GM12891 (cell line): Measurements from ENCODE around the gene GMFB.

ENCODE experiments used
- DNase-seq: peaks from one replicate; pipeline ENCODE4 v3.0.0; 2011; ENCODE audit warnings: low spot score; ENCODE audit not compliant: insufficient read length
- FAIRE-seq: peaks from 2 replicates; lab custom pipeline; 2011; peaks lifted over from hg19 to GRCh38; lab: Jason Lieb, UNC
- PAX5 ChIP-seq: IDR thresholded peaks from 2 replicates; pipeline ENCODE4 v1.6.1; 2011; ENCODE audit warnings: low read length, moderate library complexity, mild to moderate bottlenecking; ENCODE audit not compliant: insufficient read depth, severe bottlenecking
- POLR2A ChIP-seq: IDR thresholded peaks from 2 replicates; pipeline ENCODE4 v1.6.1; 2011; ENCODE audit warnings: low read depth, low read length, control low read depth
- POLR2AphosphoS5 ChIP-seq: IDR thresholded peaks from 2 replicates; pipeline ENCODE4 v1.6.1; 2011; ENCODE audit warnings: low read depth, low read length, control low read depth
- POU2F2 ChIP-seq: IDR thresholded peaks from 2 replicates; pipeline ENCODE4 v1.6.1; 2011; ENCODE audit warnings: low read depth, mild to moderate bottlenecking, control low read depth, low read length, moderate library complexity
- SPI1 ChIP-seq: IDR thresholded peaks from 2 replicates; pipeline ENCODE4 v1.6.1; 2011; ENCODE audit warnings: low read depth, low read length, control low read depth
- TAF1 ChIP-seq: IDR thresholded peaks from 2 replicates; pipeline ENCODE4 v1.6.1; 2011; ENCODE audit warnings: low read depth, low read length, control low read depth

The GMFB gene

DNA sequence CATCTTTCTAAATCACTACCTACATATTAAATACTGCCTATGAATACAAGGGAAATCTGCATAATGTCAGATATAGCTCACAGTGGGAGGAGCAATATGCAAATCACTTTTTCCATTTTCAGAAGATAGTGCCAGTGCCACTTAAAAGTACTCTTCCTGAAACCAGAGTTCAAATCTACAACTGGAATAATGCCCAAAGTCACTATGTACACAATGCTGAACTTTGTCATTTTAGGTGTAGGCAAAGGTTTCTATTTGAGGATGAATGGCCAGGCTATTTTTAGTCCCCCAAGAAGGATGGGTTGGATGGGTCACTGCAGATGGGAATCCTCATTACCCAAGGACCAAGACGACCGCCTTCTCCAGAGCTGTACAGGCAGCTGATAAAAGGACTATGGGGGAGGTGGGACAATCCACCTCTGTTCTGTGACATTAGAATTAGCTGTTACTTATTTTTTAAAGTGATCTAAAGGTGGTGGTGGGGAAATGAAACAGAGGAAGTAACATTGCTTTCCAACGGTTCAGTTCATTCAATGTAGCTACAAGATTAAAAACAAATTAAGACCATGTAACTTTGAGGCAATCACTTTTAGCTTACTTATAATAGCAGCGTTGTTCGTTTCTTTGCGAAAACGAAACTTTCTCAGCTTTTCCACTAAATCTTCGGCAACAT, 5.6 kb downstream of the GMFB start:
- TF ChIP-seq PAX5: no peak
- TF ChIP-seq SPI1: peak; percentile 39
- FAIRE-seq (peak; percentile 87), DNase-seq (no peak)

DNA sequence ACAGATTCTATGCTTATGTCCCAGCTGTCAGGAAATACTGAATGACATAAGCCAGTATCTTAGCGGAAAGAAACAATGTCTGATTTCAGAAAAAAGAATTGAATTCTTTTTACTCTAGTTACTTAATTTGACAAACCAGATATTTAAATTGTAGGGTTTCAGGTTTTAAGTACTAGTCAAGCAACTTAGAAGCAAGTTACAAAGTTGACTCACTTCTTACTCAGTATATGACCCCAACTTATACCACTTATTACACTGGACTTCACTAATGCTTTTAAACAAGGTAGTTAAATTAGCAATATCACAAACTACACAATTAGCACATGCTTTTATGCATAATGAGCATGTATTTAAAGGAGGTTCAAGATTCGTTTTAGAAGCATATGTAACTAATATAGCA, 7.1 kb downstream of the GMFB start:
- FAIRE-seq (no peak), DNase-seq (no peak)
- TF ChIP-seq TAF1 (no peak), POLR2AphosphoS5 (no peak)

GRCh38 chr14:54480830-54481562, 7.8 kb downstream of the GMFB start:
- FAIRE-seq: peak; percentile 60
- TF ChIP-seq TAF1 (no peak), POLR2AphosphoS5 (no peak), POU2F2 (no peak), SPI1 (no peak), POLR2A (no peak), PAX5 (no peak)
- no peak for DNase-seq

GRCh38 chr14:54478636-54479215, 10.1 kb downstream of the GMFB start:
- TF ChIP-seq PAX5 (no peak), SPI1 (no peak), TAF1 (no peak), POLR2A (no peak), POU2F2 (no peak), POLR2AphosphoS5 (no peak)
- DNase-seq (no peak), FAIRE-seq (no peak)

DNA sequence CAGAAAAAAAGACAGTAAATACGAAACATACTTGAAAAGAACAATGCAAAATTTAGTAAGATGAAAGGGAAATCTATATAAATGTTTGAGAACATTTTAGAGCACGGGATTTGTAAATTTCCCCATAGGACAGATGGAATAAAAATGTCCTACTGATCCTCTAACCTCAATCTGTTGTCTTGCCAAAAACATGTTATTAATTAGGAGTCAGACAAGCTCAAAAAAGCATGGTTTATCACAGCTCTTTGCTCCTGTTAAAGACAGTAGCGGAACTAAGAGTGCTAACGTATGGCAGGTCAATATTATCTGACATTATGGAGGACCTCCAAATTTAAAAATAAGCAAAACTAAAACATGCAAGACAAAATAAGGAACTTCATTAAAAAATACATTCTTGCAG, 12.9 kb downstream of the GMFB start:
- no peak for FAIRE-seq

DNA sequence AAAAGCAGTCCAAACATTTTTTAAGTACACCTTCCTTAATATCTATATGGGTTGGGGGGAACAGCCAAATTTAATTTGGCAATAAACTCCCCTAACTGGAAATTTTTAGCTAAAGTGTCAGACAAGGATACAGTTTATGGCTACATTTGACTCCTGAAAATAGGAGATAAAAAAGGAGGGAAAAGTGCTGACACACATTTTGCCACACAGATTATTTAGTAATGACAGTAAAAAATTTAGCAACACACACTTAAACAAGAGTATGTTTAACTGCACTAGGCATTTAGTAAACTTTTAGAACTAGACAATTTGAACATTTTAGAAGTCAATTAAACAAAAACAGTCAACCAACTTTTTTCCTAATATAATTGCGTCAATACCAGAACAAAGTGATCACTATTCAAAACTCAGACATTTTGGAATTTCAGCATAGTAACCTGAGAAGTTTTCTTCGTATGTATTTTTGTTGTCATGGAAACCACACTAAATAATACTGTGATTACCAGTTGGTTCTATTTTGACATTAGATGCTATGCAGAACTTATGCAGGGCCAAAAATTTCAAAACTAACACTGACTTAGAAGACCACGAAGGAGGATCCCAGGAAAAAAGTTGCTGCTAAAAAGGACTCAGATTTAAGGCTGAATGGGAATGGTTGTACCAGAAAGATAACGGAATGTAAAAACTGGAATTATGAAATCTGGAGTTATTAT, 13.4 kb downstream of the GMFB start:
- FAIRE-seq: no peak
- TF ChIP-seq POU2F2: no peak
- TF ChIP-seq PAX5: no peak
- TF ChIP-seq TAF1: no peak
- TF ChIP-seq SPI1: no peak
- TF ChIP-seq POLR2AphosphoS5: no peak
- TF ChIP-seq POLR2A: no peak
- DNase-seq: no peak

More for the DNA sequence above, 12.9 kb downstream of the GMFB start:
- TF ChIP-seq TAF1: no peak
- TF ChIP-seq POU2F2: no peak
- TF ChIP-seq PAX5: no peak
- no peak for TF ChIP-seq POLR2A
- no peak for TF ChIP-seq SPI1
- TF ChIP-seq POLR2AphosphoS5: no peak
- DNase-seq: no peak

DNA sequence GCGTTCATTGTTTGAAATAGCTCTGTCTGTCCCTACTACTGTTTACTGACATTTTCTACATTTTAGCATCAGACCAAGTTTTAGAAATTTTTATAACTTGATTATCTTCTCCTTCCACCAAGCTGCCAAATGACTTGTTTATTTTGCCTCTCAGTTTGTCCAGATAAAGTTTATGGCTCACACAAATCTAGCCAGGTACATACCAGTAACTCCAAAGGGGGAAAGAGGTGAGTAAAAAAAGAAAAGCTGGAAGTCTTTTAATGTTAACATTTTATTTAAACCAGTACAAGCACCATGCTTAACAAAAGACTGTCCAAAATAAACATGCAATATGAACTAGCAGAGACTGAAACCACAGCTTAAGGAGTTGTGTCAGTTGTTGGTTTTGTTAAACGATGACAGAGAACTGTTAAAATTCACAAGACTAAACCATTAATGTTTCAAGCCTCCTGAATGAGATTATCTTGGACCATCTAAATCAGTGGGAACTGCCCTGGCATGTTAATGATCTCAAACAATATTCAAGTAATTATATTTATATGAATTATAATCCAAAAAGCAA, 14.5 kb downstream of the GMFB start:
- TF ChIP-seq POLR2A (no peak), POU2F2 (no peak)
- FAIRE-seq: peak; percentile 47
- no peak for DNase-seq

- FAIRE-seq: no peak
- no peak for TF ChIP-seq PAX5
- TF ChIP-seq POLR2A: no peak
- no peak for TF ChIP-seq POLR2AphosphoS5
- TF ChIP-seq SPI1: no peak
- no peak for TF ChIP-seq TAF1
- no peak for DNase-seq
Measured at GRCh38 chr14:54472315-54472714, 16.5 kb downstream of the GMFB start.

- TF ChIP-seq PAX5: no peak
- FAIRE-seq (no peak), DNase-seq (no peak)
Measured at GRCh38 chr14:54471641-54472040, 17.1 kb downstream of the GMFB start.
